Measurements from ENCODE around the gene ABTB2. TPM values are rescaled to one million over a fixed set of nuclear protein-coding genes. Genes with fewer than 3 reads are reported as not detected.

Gene ABTB2
- total RNA-seq, 1 experiment from 2014 or later, result 5.5 TPM

GRCh38 chr11:34192481-34193401 lies 165.1 kb downstream of the ABTB2 start:
- Histone ChIP-seq H3K79me2 (ENCODE audit: insufficient read depth, low read length) (no peaks in the 10 kb centered on the region), H4K91ac (ENCODE audit: insufficient read length, low read depth, low read length) (no peak overlapping the region), H3K9ac (ENCODE audit: extremely low read depth, insufficient read length, low read length) (no peak overlapping the region), H2BK15ac (ENCODE audit: low read depth, low read length) (no peak overlapping the region), H4K8ac (replicated peaks; ENCODE audit: insufficient read length, low read depth, low read length) (no peak overlapping the region), H3K4ac (ENCODE audit: low read depth, low read length) (no peak overlapping the region), H2BK120ac (ENCODE audit: low read depth, low read length, poor library complexity, severe bottlenecking) (no peak overlapping the region), H4K5ac (ENCODE audit: insufficient read length, low read depth, low read length) (no peak overlapping the region), H3K14ac (ENCODE audit: insufficient read depth, low read length) (no peak overlapping the region), H2BK5ac (ENCODE audit: insufficient read length, low read length) (no peak overlapping the region), H3K79me1 (ENCODE audit: insufficient read depth, low read depth, low read length, poor library complexity, severe bottlenecking) (no peaks in the 10 kb centered on the region), H3K18ac (ENCODE audit: insufficient read length, low read depth, low read length) (no peak overlapping the region), H3K9me3 (ENCODE audit: control insufficient read depth, low read depth, low read length) (no peaks in the 10 kb centered on the region), H2BK12ac (ENCODE audit: insufficient read length, low read depth, low read length) (no peak overlapping the region), H4K20me1 (ENCODE audit: control insufficient read depth, insufficient read depth, insufficient read length) (no peaks in the 10 kb centered on the region), H3K27ac (ENCODE audit: insufficient read length, low read depth, low read length) (no peak overlapping the region), H3T11ph (ENCODE audit: low read length) (no peak overlapping the region), H2BK20ac (ENCODE audit: low read depth, low read length, poor library complexity, severe bottlenecking) (no peak overlapping the region), H2AK5ac (ENCODE audit: insufficient read length, low read length) (no peak overlapping the region), H3K56ac (ENCODE audit: insufficient read length, low read depth, low read length) (no peak overlapping the region), H3K27me3 (ENCODE audit: insufficient read depth, low read length) (no peaks in the 10 kb centered on the region), H3K23ac (ENCODE audit: insufficient read length, low read depth, low read length) (no peak overlapping the region), H2AFZ (ENCODE audit: low read length) (no peak overlapping the region), H3K4me1 (ENCODE audit: insufficient read depth, low read length) (peaks cover 11% of the 10 kb centered on the region; the same call in 1 of the 2 replicates), H3K4me2 (ENCODE audit: insufficient read depth, insufficient read length, low read length) (no peak overlapping the region), H3K23me2 (ENCODE audit: insufficient read length, low read depth, low read length, poor library complexity, severe bottlenecking) (no peaks in the 10 kb centered on the region)
- no CpG with 5 or more reads among the region's 14 CpGs for WGBS (ENCODE audit: extremely low coverage, insufficient read length, low lambda C conversion rate)
- peak overlapping the region in 2 of 3 experiments; percentile 19 to 62; a peak in 3 of 7 replicates for H3K27ac Mint-ChIP-seq
- H3K4me3 Mint-ChIP-seq, result no peak overlapping the region
- H3K27me3 Mint-ChIP-seq (ENCODE audit: low read depth), result no peaks in the 10 kb centered on the region
- no peak for DNase-seq
- peaks cover 0 to 3% (median 0%) of the 10 kb centered on the region in 3 experiments; a peak in 1 of 7 replicates for H3K36me3 Mint-ChIP-seq (ENCODE audit: insufficient read depth in 1 of 3, low read depth in 3 of 3)
- H3K9me3 Mint-ChIP-seq, result no peaks in the 10 kb centered on the region
- H3K4me1 Mint-ChIP-seq, result peaks cover 50 to 56% of the 10 kb centered on the region in 2 experiments
- TF ChIP-seq CTCF (conservative IDR thresholded peaks at IDR 0.05), result no peak
